ENCODE results near the gene MVB12B.

- TF ChIP-seq EP300 (conservative IDR thresholded peaks at IDR 0.05; ENCODE audit: poor library complexity, severe bottlenecking) (no peak), POLR2AphosphoS5 (IDR thresholded peaks at IDR 0.05) (no peak)
- TF ChIP-seq, protein P1, sequence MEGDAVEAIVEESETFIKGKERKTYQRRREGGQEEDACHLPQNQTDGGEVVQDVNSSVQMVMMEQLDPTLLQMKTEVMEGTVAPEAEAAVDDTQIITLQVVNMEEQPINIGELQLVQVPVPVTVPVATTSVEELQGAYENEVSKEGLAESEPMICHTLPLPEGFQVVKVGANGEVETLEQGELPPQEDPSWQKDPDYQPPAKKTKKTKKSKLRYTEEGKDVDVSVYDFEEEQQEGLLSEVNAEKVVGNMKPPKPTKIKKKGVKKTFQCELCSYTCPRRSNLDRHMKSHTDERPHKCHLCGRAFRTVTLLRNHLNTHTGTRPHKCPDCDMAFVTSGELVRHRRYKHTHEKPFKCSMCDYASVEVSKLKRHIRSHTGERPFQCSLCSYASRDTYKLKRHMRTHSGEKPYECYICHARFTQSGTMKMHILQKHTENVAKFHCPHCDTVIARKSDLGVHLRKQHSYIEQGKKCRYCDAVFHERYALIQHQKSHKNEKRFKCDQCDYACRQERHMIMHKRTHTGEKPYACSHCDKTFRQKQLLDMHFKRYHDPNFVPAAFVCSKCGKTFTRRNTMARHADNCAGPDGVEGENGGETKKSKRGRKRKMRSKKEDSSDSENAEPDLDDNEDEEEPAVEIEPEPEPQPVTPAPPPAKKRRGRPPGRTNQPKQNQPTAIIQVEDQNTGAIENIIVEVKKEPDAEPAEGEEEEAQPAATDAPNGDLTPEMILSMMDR (IDR thresholded peaks at IDR 0.05; ENCODE audit: poor library complexity, severe bottlenecking): no peak
Measured at GRCh38 chr9:126371007-126371870, 44.6 kb downstream of the MVB12B start.
